Mesendoderm (in vitro differentiated cells): ENCODE results near the gene TEC. TPM values are rescaled to one million over a fixed set of nuclear protein-coding genes. Genes with fewer than 3 reads are reported as not detected.

Source experiments
- DNase-seq: peaks from one replicate; pipeline ENCODE4 v3.0.0; 2013
- H2AK5ac ChIP-seq: 2 replicates; pipeline ENCODE4 v1.6.1; 2013; ENCODE audit warnings: low read length, inconsistent platforms
- H2BK120ac ChIP-seq: 2 replicates; pipeline ENCODE4 v1.6.1; 2013; ENCODE audit warnings: low read depth, mild to moderate bottlenecking, low read length, moderate library complexity, mixed read lengths
- H2BK15ac ChIP-seq: replicated peaks from 2 replicates; pipeline ENCODE4 v1.6.1; 2013; ENCODE audit warnings: low read depth, mild to moderate bottlenecking, moderate library complexity
- H2BK5ac ChIP-seq: 2 replicates; pipeline ENCODE4 v1.6.1; 2013; ENCODE audit warnings: low read length, inconsistent platforms
- H3K18ac ChIP-seq: 2 replicates; pipeline ENCODE4 v1.6.1; 2013; ENCODE audit warnings: mild to moderate bottlenecking, low read length, mixed read lengths
- H3K23ac ChIP-seq: one replicate; pipeline ENCODE4 v1.6.1; 2013; ENCODE audit warnings: low read length
- H3K27ac ChIP-seq: 2 replicates; pipeline ENCODE4 v1.5.1; 2013; ENCODE audit warnings: low read depth, mild to moderate bottlenecking, inconsistent platforms, low read length, moderate library complexity
- H3K27me3 ChIP-seq: 2 replicates; pipeline ENCODE4 v1.6.1; 2013; ENCODE audit warnings: low read length, control low read depth, mild to moderate bottlenecking, inconsistent platforms; ENCODE audit not compliant: insufficient read depth, poor library complexity
- H3K36me3 ChIP-seq: 2 replicates; pipeline ENCODE4 v1.6.1; 2013; ENCODE audit warnings: low read length, inconsistent platforms; ENCODE audit not compliant: control insufficient read depth, insufficient read depth
- H3K4ac ChIP-seq: one replicate; pipeline ENCODE4 v1.6.1; 2013; ENCODE audit warnings: low read depth, mild to moderate bottlenecking, low read length, moderate library complexity
- H3K4me1 ChIP-seq: 2 replicates; pipeline ENCODE4 v1.6.1; 2013; ENCODE audit warnings: low read depth, low read length, inconsistent platforms; ENCODE audit not compliant: control insufficient read depth
- H3K4me2 ChIP-seq: 2 replicates; pipeline ENCODE4 v1.6.1; 2013; ENCODE audit warnings: low read length
- H3K4me3 ChIP-seq: 2 replicates; pipeline ENCODE4 v1.5.1; 2013; ENCODE audit warnings: mild to moderate bottlenecking, low read length
- H3K56ac ChIP-seq: one replicate; pipeline ENCODE4 v1.6.1; 2013; ENCODE audit warnings: low read length
- H3K79me1 ChIP-seq: 2 replicates; pipeline ENCODE4 v1.6.1; 2013; ENCODE audit warnings: low read length, inconsistent platforms
- H3K79me2 ChIP-seq: 2 replicates; pipeline ENCODE4 v1.6.1; 2013; ENCODE audit warnings: mild to moderate bottlenecking, low read length; ENCODE audit not compliant: control insufficient read depth, insufficient read depth
- H3K9ac ChIP-seq: 2 replicates; pipeline ENCODE4 v1.6.1; 2013; ENCODE audit warnings: low read length, inconsistent platforms
- H4K5ac ChIP-seq: one replicate; pipeline ENCODE4 v1.6.1; 2013; ENCODE audit warnings: low read length
- H4K8ac ChIP-seq: one replicate; pipeline ENCODE4 v1.6.1; 2013; ENCODE audit warnings: low read depth, mild to moderate bottlenecking, control low read depth, low read length, moderate library complexity
- WGBS: extraction: QIAGEN DNeasy Blood & Tissue Kit; methylation state at CpG from one replicate; pipeline ENCODE4 v1.1.7; 2013; ENCODE audit warnings: low lambda C conversion rate, missing lambda C conversion rate; ENCODE audit not compliant: insufficient coverage; ENCODE audit errors: extremely low coverage; 5-methylcytosine and 5-hydroxymethylcytosine counted together
- small RNA-seq: library from polyadenylated mRNA; stranded (forward); fragments of <200 nt; extraction: miRNeasy Mini kit (QIAGEN cat#:217004); gene quantifications from one replicate; pipeline ENCODE3, GENCODE V24; 2013; ENCODE audit not compliant: insufficient read depth

Gene TEC

DNA sequence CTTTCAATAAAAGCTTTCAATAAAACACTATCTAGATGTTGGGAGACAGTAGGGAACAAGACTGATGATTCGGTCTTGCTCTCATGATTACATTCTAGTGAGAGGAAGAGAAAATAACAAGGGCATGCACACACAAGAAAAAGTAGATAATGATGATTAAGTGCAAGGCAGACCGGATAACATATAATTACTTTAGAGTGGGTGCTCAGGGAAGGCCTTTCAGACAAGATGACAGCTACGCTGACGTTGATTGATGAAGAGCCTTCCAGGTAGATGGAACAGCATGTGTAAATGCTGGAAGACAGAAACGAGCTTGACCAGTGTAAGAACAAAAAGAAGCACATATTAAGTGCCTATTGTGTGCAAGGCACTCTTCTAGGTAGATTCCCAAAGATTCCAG, 179.0 kb downstream of the TEC start:
- Histone ChIP-seq H2BK15ac (no peak overlapping the region), H3K79me2 (no peaks in the 10 kb centered on the region), H3K27me3 (no peaks in the 10 kb centered on the region), H3K4me2 (no peak overlapping the region), H3K4ac (no peak overlapping the region), H3K4me1 (no peaks in the 10 kb centered on the region), H3K9ac (no peak overlapping the region), H2AK5ac (no peak overlapping the region), H3K79me1 (no peaks in the 10 kb centered on the region), H3K56ac (no peak overlapping the region), H3K27ac (no peak overlapping the region), H2BK5ac (no peak overlapping the region), H3K36me3 (no peaks in the 10 kb centered on the region), H3K18ac (no peak overlapping the region), H4K5ac (no peak overlapping the region), H3K23ac (no peak overlapping the region), H2BK120ac (no peak overlapping the region), H4K8ac (no peak overlapping the region), H3K4me3 (no peak overlapping the region)
- DNase-seq, result no peak
- WGBS, result no CpG with 5 or more reads among the region's 5 CpGs

DNA sequence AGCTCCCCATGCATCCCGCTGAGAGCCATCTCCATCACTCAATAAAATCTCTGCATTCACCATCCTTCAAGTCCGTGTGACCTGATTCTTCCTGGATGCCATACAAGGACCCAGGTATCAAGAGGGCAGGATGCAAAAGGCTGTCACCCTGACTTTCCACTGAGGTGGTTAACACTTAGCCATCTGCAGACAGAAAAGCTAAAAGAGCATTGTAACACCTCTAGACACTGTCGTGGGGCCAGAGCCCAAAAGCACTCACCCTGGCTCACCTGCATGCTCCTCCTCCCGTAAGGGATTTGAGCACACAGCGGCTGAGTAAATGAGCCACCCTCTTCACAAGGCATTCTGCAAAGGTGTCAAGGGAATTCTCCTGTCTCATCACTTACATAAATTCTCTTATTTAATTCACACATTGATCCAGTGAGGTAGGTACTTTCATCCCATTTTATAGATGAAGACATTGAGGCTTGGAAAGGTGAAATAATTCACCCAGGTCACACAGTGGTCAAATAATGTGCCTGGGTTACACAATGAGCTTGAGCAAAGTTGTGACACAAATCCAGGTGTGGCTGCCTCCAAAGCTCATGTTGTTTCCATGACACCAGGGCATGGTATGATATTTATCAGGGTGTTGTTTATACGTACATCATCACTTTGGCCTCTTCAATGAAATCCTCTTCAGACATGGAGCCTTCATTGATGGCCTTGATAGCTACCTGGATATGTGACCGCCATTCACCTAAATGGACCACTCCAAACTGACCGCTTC, 183.6 kb downstream of the TEC start:
- Histone ChIP-seq H3K23ac (no peak overlapping the region), H3K18ac (no peak overlapping the region), H3K4me3 (no peak overlapping the region), H3K27ac (no peak overlapping the region), H3K56ac (no peak overlapping the region), H4K5ac (no peak overlapping the region), H3K79me2 (no peaks in the 10 kb centered on the region), H2AK5ac (no peak overlapping the region), H3K9ac (no peak overlapping the region), H3K4ac (no peak overlapping the region), H3K4me1 (no peaks in the 10 kb centered on the region), H3K36me3 (no peaks in the 10 kb centered on the region), H4K8ac (no peak overlapping the region), H3K79me1 (no peaks in the 10 kb centered on the region), H3K4me2 (no peak overlapping the region), H2BK120ac (no peak overlapping the region), H3K27me3 (no peaks in the 10 kb centered on the region), H2BK15ac (no peak overlapping the region), H2BK5ac (no peak overlapping the region)
- no CpG with 5 or more reads among the region's 8 CpGs for WGBS
- DNase-seq, result no peak

Small RNA genes within 50 kb of the gene (small RNA-seq; reads per million reads assigned to genes)
- gene RF00019, result not detected
- gene RF00026, result not detected
- gene RNU6-838P, result not detected
